Trophoblast cell (in vitro differentiated cells and primary cell): Measurements from ENCODE around the gene TXN2.
"Not testable (repeated sequence)": the region's sequence is repeated elsewhere in the genome, so short reads cannot be mapped to it uniquely, and the experiment has no call there.

Experiments
- DNase-seq, 2 donors: peaks; one replicate each; pipeline ENCODE4 v3.0.0-alpha.2; 2016
- H2AFZ ChIP-seq: 2 replicates; pipeline ENCODE4 v1.6.1; 2013; ENCODE audit warnings: low read length, moderate library complexity, mild to moderate bottlenecking; ENCODE audit not compliant: insufficient read depth, poor library complexity
- H2AK5ac ChIP-seq: 2 replicates; pipeline ENCODE4 v1.6.1; 2013; ENCODE audit warnings: mild to moderate bottlenecking, low read length
- H2BK120ac ChIP-seq: 2 replicates; pipeline ENCODE4 v1.6.1; 2013; ENCODE audit warnings: low read length, mild to moderate bottlenecking, moderate library complexity; ENCODE audit not compliant: insufficient read depth, poor library complexity
- H2BK12ac ChIP-seq: 2 replicates; pipeline ENCODE4 v1.6.1; 2013; ENCODE audit warnings: mild to moderate bottlenecking, low read length, moderate library complexity
- H2BK5ac ChIP-seq: 2 replicates; pipeline ENCODE4 v1.6.1; 2013; ENCODE audit warnings: low read length, low read depth, moderate library complexity, mild to moderate bottlenecking; ENCODE audit not compliant: poor library complexity
- H3K14ac ChIP-seq: 2 replicates; pipeline ENCODE4 v1.6.1; 2013; ENCODE audit warnings: mild to moderate bottlenecking, low read length
- H3K18ac ChIP-seq: 2 replicates; pipeline ENCODE4 v1.6.1; 2013; ENCODE audit warnings: mild to moderate bottlenecking, low read length
- H3K23ac ChIP-seq: 2 replicates; pipeline ENCODE4 v1.6.1; 2013; ENCODE audit warnings: low read length
- H3K27ac ChIP-seq: 2 replicates; pipeline ENCODE4 v1.5.1; 2013; ENCODE audit warnings: low read depth, mild to moderate bottlenecking, inconsistent platforms, low read length, moderate library complexity
- H3K27me3 ChIP-seq: 2 replicates; pipeline ENCODE4 v1.6.1; 2013; ENCODE audit warnings: inconsistent platforms, mild to moderate bottlenecking, low read length, moderate library complexity; ENCODE audit not compliant: insufficient read depth
- H3K36me3 ChIP-seq, 2 experiments: 1 replicate in 1 of 2; 2 replicates in 1 of 2; pipeline ENCODE4 v1.6.1; 2013; ENCODE audit warnings: low read length in 2 of 2, mild to moderate bottlenecking in 2 of 2, moderate library complexity in 1 of 2; ENCODE audit not compliant: insufficient read depth in 2 of 2, control insufficient read depth in 1 of 2
- H3K4ac ChIP-seq: 2 replicates; pipeline ENCODE4 v1.6.1; 2013; ENCODE audit warnings: low read depth, mild to moderate bottlenecking, low read length, moderate library complexity
- H3K4me1 ChIP-seq, 2 experiments: 1 replicate in 1 of 2; 2 replicates in 1 of 2; pipeline ENCODE4 v1.6.1; 2013; ENCODE audit warnings: low read length in 2 of 2, mild to moderate bottlenecking in 2 of 2, moderate library complexity in 1 of 2; ENCODE audit not compliant: insufficient read depth in 2 of 2, control insufficient read depth in 1 of 2
- H3K4me2 ChIP-seq: 2 replicates; pipeline ENCODE4 v1.6.1; 2013; ENCODE audit warnings: inconsistent platforms, mild to moderate bottlenecking, low read length, moderate library complexity
- H3K4me3 ChIP-seq: 2 replicates; pipeline ENCODE4 v1.5.1; 2013; ENCODE audit warnings: mild to moderate bottlenecking, low read depth, low read length, inconsistent platforms
- H3K79me1 ChIP-seq: one replicate; pipeline ENCODE4 v1.6.1; 2013; ENCODE audit warnings: low read length
- H3K79me2 ChIP-seq: 2 replicates; pipeline ENCODE4 v1.6.1; 2013; ENCODE audit warnings: low read length, mild to moderate bottlenecking; ENCODE audit not compliant: control insufficient read depth, insufficient read depth, poor library complexity
- H3K9ac ChIP-seq: 2 replicates; pipeline ENCODE4 v1.6.1; 2013; ENCODE audit warnings: mild to moderate bottlenecking, low read length
- H3K9me3 ChIP-seq: 2 replicates; pipeline ENCODE4 v1.6.1; 2013; ENCODE audit warnings: low read depth, mild to moderate bottlenecking, control low read depth, inconsistent platforms, low read length; ENCODE audit not compliant: insufficient read depth
- H4K12ac ChIP-seq: 2 replicates; pipeline ENCODE4 v1.6.1; 2013; ENCODE audit warnings: low read depth, mild to moderate bottlenecking, low read length, moderate library complexity
- H4K8ac ChIP-seq: 2 replicates; pipeline ENCODE4 v1.6.1; 2013; ENCODE audit warnings: low read depth, mild to moderate bottlenecking, low read length, moderate library complexity
- H4K91ac ChIP-seq: one replicate; pipeline ENCODE4 v1.6.1; 2013; ENCODE audit warnings: low read depth, mild to moderate bottlenecking, low read length, moderate library complexity
- WGBS: extraction: QIAGEN DNeasy Blood & Tissue Kit; methylation state at CpG from one replicate; pipeline ENCODE4 v1.1.7; 2013; ENCODE audit warnings: missing lambda C conversion rate; ENCODE audit not compliant: insufficient read length, insufficient coverage; ENCODE audit errors: extremely low coverage; 5-methylcytosine and 5-hydroxymethylcytosine counted together

The TXN2 gene

GRCh38 chr22:36427952-36428351 lies 53.5 kb downstream of the TXN2 start:
- H3K27me3 ChIP-seq, H4K8ac ChIP-seq, H2AK5ac ChIP-seq, H3K27ac ChIP-seq, H2AFZ ChIP-seq, H3K4me2 ChIP-seq, H3K9ac ChIP-seq, H3K9me3 ChIP-seq, H3K79me2 ChIP-seq, H4K12ac ChIP-seq, H3K14ac ChIP-seq, H4K91ac ChIP-seq, H3K23ac ChIP-seq, H3K36me3 ChIP-seq, H2BK120ac ChIP-seq, H2BK5ac ChIP-seq, H3K4ac ChIP-seq, H3K4me3 ChIP-seq, H2BK12ac ChIP-seq, H3K18ac ChIP-seq: not testable (repeated sequence)
- no CpG with 5 or more reads among the region's 11 CpGs for WGBS
- H3K4me1 ChIP-seq, result peaks cover 24 to 26% of the 10 kb centered on the region in 2 experiments
- H3K79me1 ChIP-seq, result peaks cover 26% of the 10 kb centered on the region
- DNase-seq, result peak; percentile 71 to 80

GRCh38 chr22:36425977-36426523 lies 55.4 kb downstream of the TXN2 start:
- H3K36me3 ChIP-seq, result no peaks in the 10 kb centered on the region
- H3K27ac ChIP-seq, result peak overlapping the region; percentile 76
- DNase-seq, result peak in 1 of 2 donors; percentile 63
- H3K4ac ChIP-seq, result peak overlapping the region; percentile 21
- H3K9me3 ChIP-seq, result no peaks in the 10 kb centered on the region
- peaks cover 9 to 10% of the 10 kb centered on the region in 2 experiments for H3K4me1 ChIP-seq
- peak overlapping the region; percentile 58 for H4K8ac ChIP-seq
- peak overlapping the region; percentile 71 for H2BK120ac ChIP-seq
- H2BK5ac ChIP-seq, result peak overlapping the region; percentile 84
- no peak overlapping the region for H2AK5ac ChIP-seq
- no CpG with 5 or more reads among the region's 2 CpGs for WGBS
- H3K14ac ChIP-seq, result peak overlapping the region; percentile 43
- peaks cover 11% of the 10 kb centered on the region for H3K79me1 ChIP-seq
- no peak overlapping the region for H4K12ac ChIP-seq
- no peak overlapping the region for H3K23ac ChIP-seq
- peak overlapping the region; percentile 70 for H2BK12ac ChIP-seq
- no peak overlapping the region for H3K9ac ChIP-seq
- H2AFZ ChIP-seq, result no peak overlapping the region
- no peak overlapping the region for H3K4me2 ChIP-seq
- H4K91ac ChIP-seq, result peak overlapping the region; percentile 85
- no peak overlapping the region for H3K4me3 ChIP-seq
- H3K79me2 ChIP-seq, result no peaks in the 10 kb centered on the region
- no peaks in the 10 kb centered on the region for H3K27me3 ChIP-seq
- peak overlapping the region; percentile 39 for H3K18ac ChIP-seq

- peak overlapping the region; percentile 56 for H4K91ac ChIP-seq
- peaks cover 11% of the 10 kb centered on the region for H3K79me1 ChIP-seq
- no peak overlapping the region for H3K18ac ChIP-seq
- no peak overlapping the region for H2AFZ ChIP-seq
- H3K36me3 ChIP-seq, result no peaks in the 10 kb centered on the region
- H2BK120ac ChIP-seq, result peak overlapping the region; percentile 4
- H3K9me3 ChIP-seq, result no peaks in the 10 kb centered on the region
- H4K12ac ChIP-seq, result no peak overlapping the region
- no peak overlapping the region for H3K14ac ChIP-seq
- H2BK12ac ChIP-seq, result peak overlapping the region; percentile 56
- H3K23ac ChIP-seq, result no peak overlapping the region
- no peak overlapping the region for H4K8ac ChIP-seq
- peaks cover 11 to 12% of the 10 kb centered on the region in 2 experiments for H3K4me1 ChIP-seq
- no peaks in the 10 kb centered on the region for H3K27me3 ChIP-seq
- no peak overlapping the region for H2AK5ac ChIP-seq
- H3K9ac ChIP-seq, result no peak overlapping the region
- no peak overlapping the region for H3K4ac ChIP-seq
- no CpG with 5 or more reads among the region's 5 CpGs for WGBS
- H3K4me3 ChIP-seq, result no peak overlapping the region
- no peak for DNase-seq
- H2BK5ac ChIP-seq, result peak overlapping the region; percentile 50
- H3K79me2 ChIP-seq, result no peaks in the 10 kb centered on the region
- no peak overlapping the region for H3K27ac ChIP-seq
- no peak overlapping the region for H3K4me2 ChIP-seq
These were observed 56.4 kb downstream of the TXN2 start for GRCh38 chr22:36424901-36425579.

- not testable (repeated sequence) for H3K36me3 ChIP-seq, H4K91ac ChIP-seq, H2AK5ac ChIP-seq, H3K9me3 ChIP-seq, H3K4me2 ChIP-seq, H4K12ac ChIP-seq, H3K79me2 ChIP-seq, H3K4me3 ChIP-seq, H3K9ac ChIP-seq, H4K8ac ChIP-seq, H3K4ac ChIP-seq, H3K27ac ChIP-seq, H3K23ac ChIP-seq, H2BK5ac ChIP-seq, H3K14ac ChIP-seq, DNase-seq, H2AFZ ChIP-seq, H3K18ac ChIP-seq, H3K27me3 ChIP-seq
- H2BK12ac ChIP-seq, result peak overlapping the region; percentile 37
- WGBS, result no CpG with 5 or more reads among the region's 5 CpGs
- H2BK120ac ChIP-seq, result peak overlapping the region; percentile 4
- H3K79me1 ChIP-seq, result peaks cover 12% of the 10 kb centered on the region
- peaks cover 11 to 12% of the 10 kb centered on the region in 2 experiments for H3K4me1 ChIP-seq
These were observed 57.0 kb downstream of the TXN2 start for GRCh38 chr22:36424466-36424865.
